PC-3 (cell line): ENCODE measurements around the gene GDPD5. TPM values are rescaled to one million over a fixed set of nuclear protein-coding genes. Genes with fewer than 3 reads are reported as not detected.

Experiments used
- ATAC-seq: fragments of 200-7000 bp; cut with Tn5 transposase; 2 replicates; pipeline ENCODE4 v1.9.1; 2020; ENCODE audit warnings: mild to moderate bottlenecking, moderate library complexity
- BruUV-seq: library from RNA; stranded (reverse); fragments of 400-500 nt; replicated peaks from 2 replicates; lab custom pipeline; 2021; lab: Mats Ljungman, UMichigan
- CTCF ChIA-PET: fragments of 300-600 bp; sonication (Branson Sonifier 250); formaldehyde crosslinking; loops from one replicate; lab custom pipeline; 2022; ENCODE audit warnings: antibody characterized with exemption; lab: Charles Lee
- POLR2A ChIA-PET: fragments of 300-600 bp; sonication (Branson Sonifier 250); formaldehyde crosslinking; loops from one replicate; lab custom pipeline; 2022; ENCODE audit warnings: antibody characterized with exemption; ENCODE audit not compliant: unreplicated experiment; lab: Charles Lee
- DNase-seq: peaks from one replicate; pipeline ENCODE4 v3.0.0-alpha.2; 2015
- H2AFZ ChIP-seq: fragments of 300-600 bp; sonication (generic); 2 replicates; pipeline ENCODE4 v1.6.0; 2016; ENCODE audit warnings: antibody characterized with exemption, low read length
- H3F3A ChIP-seq: fragments of 300-600 bp; sonication (generic); one replicate; pipeline ENCODE4 v1.6.0; 2017; ENCODE audit warnings: antibody characterized with exemption, low read length, control low read depth, mild to moderate bottlenecking; ENCODE audit not compliant: unreplicated experiment
- H3K27ac ChIP-seq: fragments of 300-600 bp; sonication (generic); 2 replicates; pipeline ENCODE4 v1.5.1; 2016; ENCODE audit warnings: mild to moderate bottlenecking, low read length
- H3K27me3 ChIP-seq: fragments of 300-600 bp; sonication (generic); 2 replicates; pipeline ENCODE4 v1.6.1; 2016; ENCODE audit warnings: low read length, mixed read lengths
- H3K36me3 ChIP-seq: fragments of 300-600 bp; sonication (generic); 2 replicates; pipeline ENCODE4 v1.6.1; 2016; ENCODE audit warnings: low read depth, mixed run types, low read length, mixed read lengths
- H3K4me1 ChIP-seq: fragments of 300-600 bp; sonication (generic); 2 replicates; pipeline ENCODE4 v1.5.1; 2016; ENCODE audit warnings: low read length; ENCODE audit not compliant: insufficient read depth
- H3K4me2 ChIP-seq: fragments of 300-600 bp; sonication (generic); 2 replicates; pipeline ENCODE4 v1.6.0; 2016; ENCODE audit warnings: low read length
- H3K4me3 ChIP-seq: fragments of 300-600 bp; sonication (generic); 2 replicates; pipeline ENCODE4 v1.5.1; 2016; ENCODE audit warnings: mild to moderate bottlenecking, low read length, mixed read lengths
- H3K79me2 ChIP-seq: fragments of 300-600 bp; sonication (generic); 2 replicates; pipeline ENCODE4 v1.6.1; 2017; ENCODE audit warnings: low read length, mixed read lengths
- H3K9ac ChIP-seq: fragments of 300-600 bp; sonication (generic); 2 replicates; pipeline ENCODE4 v1.6.0; 2016; ENCODE audit warnings: mild to moderate bottlenecking, low read length
- H3K9me2 ChIP-seq: fragments of 300-600 bp; sonication (generic); replicated peaks from 2 replicates; pipeline ENCODE4 v1.6.1; 2016; ENCODE audit warnings: mixed run types, low read length, mixed read lengths
- H3K9me3 ChIP-seq: fragments of 300-600 bp; sonication (generic); 2 replicates; pipeline ENCODE4 v1.6.1; 2016; ENCODE audit warnings: low read length, mixed read lengths
- H4K20me1 ChIP-seq: fragments of 300-600 bp; sonication (generic); 2 replicates; pipeline ENCODE4 v1.6.1; 2016; ENCODE audit warnings: low read length, mixed read lengths
- EZH2 ChIP-seq: fragments of 300-600 bp; sonication (generic); IDR thresholded peaks from one replicate; pipeline ENCODE4 v1.6.1; 2017; ENCODE audit warnings: antibody characterized with exemption, mild to moderate bottlenecking, low read length; ENCODE audit not compliant: unreplicated experiment
- EZH2phosphoT487 ChIP-seq: fragments of 300-600 bp; sonication (generic); IDR thresholded peaks from 2 replicates; pipeline ENCODE4 v1.6.1; 2018; ENCODE audit warnings: mild to moderate bottlenecking, antibody characterized with exemption, low read length, borderline replicate concordance
- intact Hi-C: fragments of 100-400 bp; cut with micrococcal nuclease; formaldehyde crosslinking; loops from 2 replicates; pipeline ENCODE4 v1.9.0; 2023
- total RNA-seq: library from RNA; depleted of rRNA; stranded (reverse); fragments of >200 nt; gene quantifications from 2 replicates; pipeline ENCODE4 v1.2.3, GENCODE V29; 2014
- TF ChIP-seq, protein P1 (sequence below): fragments of 300-600 bp; sonication (generic); conservative IDR thresholded peaks from 2 replicates; pipeline ENCODE4 v1.5.1; 2017; ENCODE audit warnings: antibody characterized with exemption, low read depth, mild to moderate bottlenecking, low read length

GDPD5 gene
- total RNA-seq, 1 experiment from 2014 or later: 21.4 TPM

DNA sequence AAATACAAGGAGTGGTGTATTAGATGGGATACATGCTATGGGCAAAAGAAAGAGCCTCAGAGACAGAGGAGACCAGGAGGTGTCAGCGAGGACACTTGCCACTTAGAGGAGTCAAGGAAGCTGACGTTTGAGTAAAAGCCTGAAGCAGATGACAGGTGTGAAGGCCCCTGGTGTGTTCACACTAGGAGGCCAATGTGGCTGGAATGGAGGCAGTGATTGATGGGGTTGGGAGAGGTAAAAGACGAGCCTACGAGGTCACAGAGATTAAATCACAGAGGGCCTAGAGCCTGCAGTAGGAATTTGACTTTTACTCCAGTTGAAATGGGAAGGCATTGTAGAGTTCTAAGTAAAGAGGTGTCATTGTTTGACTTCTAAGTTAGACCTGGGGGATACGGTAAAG is 12.0 kb upstream of the GDPD5 start:
- intact Hi-C loops: no loop called here
- Histone ChIP-seq H3K27ac (peak overlapping the region; percentile 22), H3K9ac (no peak overlapping the region), H3K4me3 (no peak overlapping the region), H3K4me1 (peaks cover 35% of the 10 kb centered on the region), H3F3A (no peaks in the 10 kb centered on the region), H3K9me3 (no peaks in the 10 kb centered on the region), H2AFZ (no peak overlapping the region), H4K20me1 (no peaks in the 10 kb centered on the region), H3K27me3 (no peaks in the 10 kb centered on the region), H3K9me2 (no peaks in the 10 kb centered on the region), H3K36me3 (no peaks in the 10 kb centered on the region), H3K79me2 (no peaks in the 10 kb centered on the region), H3K4me2 (peak overlapping the region; percentile 37; the same call in 1 of the 2 replicates)
- no TSS peak for BruUV-seq
- ATAC-seq (no peak), DNase-seq (no peak)
- ChIA-PET CTCF (interaction anchor here (0.8 kb wide), 1 partner anchor 37 kb away, joined by 3 read pairs; no protein-coding TSS in a partner anchor), POLR2A (interaction anchor here (0.6 kb wide), 1 partner anchor 23 kb away, joined by 3 read pairs; no protein-coding TSS in a partner anchor)
- TF ChIP-seq EZH2phosphoT487 (no peak), EZH2 (no peak)
- TF ChIP-seq, protein P1, sequence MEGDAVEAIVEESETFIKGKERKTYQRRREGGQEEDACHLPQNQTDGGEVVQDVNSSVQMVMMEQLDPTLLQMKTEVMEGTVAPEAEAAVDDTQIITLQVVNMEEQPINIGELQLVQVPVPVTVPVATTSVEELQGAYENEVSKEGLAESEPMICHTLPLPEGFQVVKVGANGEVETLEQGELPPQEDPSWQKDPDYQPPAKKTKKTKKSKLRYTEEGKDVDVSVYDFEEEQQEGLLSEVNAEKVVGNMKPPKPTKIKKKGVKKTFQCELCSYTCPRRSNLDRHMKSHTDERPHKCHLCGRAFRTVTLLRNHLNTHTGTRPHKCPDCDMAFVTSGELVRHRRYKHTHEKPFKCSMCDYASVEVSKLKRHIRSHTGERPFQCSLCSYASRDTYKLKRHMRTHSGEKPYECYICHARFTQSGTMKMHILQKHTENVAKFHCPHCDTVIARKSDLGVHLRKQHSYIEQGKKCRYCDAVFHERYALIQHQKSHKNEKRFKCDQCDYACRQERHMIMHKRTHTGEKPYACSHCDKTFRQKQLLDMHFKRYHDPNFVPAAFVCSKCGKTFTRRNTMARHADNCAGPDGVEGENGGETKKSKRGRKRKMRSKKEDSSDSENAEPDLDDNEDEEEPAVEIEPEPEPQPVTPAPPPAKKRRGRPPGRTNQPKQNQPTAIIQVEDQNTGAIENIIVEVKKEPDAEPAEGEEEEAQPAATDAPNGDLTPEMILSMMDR: no peak

DNA sequence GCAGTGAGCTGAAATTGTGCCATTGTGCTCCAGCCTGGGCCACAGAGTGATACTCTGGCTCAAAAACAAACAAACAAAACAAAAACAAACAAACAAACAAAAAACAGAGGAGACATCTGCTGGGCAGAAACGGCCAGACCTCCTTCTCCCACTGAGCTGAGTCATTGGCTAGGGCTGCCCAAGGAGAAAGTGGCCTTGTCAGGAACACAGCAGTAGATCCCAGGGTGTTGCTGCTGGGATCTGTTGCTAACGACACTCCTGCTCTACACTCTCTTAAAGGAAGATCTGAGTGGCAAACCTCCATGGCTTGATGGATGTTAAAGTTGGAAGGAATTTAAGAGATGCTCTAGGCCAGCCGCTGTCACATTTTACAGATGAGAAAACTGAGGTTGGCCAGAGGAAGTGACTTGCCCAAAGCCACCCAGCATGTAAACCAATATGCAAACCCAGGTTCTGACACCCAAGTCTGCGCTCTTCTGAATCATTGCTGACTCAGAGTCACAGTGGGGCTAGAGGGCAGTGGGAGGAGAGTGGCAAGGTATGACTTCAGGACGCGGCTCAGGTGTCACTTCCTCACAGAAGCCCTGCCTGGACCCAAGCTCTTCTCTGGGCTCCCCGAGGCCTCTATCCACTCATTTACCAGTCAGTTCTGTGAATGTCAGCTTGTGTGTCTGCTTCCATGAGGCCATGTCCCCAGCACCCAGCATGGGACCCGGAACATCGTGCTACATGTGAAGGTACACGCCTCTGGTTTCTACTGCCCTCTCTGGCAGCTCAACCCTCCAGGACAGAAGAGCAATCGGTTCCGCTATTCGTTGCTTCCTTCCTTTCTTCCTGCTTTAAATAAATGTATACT is 11.3 kb upstream of the GDPD5 start:
- POLR2A ChIA-PET: interaction anchor here (0.6 kb wide), 1 partner anchor 23 kb away, joined by 3 read pairs; no protein-coding TSS in a partner anchor
- Histone ChIP-seq H3K9me2 (no peaks in the 10 kb centered on the region), H3K4me3 (no peak overlapping the region), H3K27me3 (no peaks in the 10 kb centered on the region), H4K20me1 (no peaks in the 10 kb centered on the region), H3K4me2 (peak overlapping the region; percentile 37), H3K36me3 (no peaks in the 10 kb centered on the region), H2AFZ (0 out of 2 replicates have a peak overlapping the region, but pooled peaks have one; percentile 21), H3K27ac (peak overlapping the region; percentile 22), H3K4me1 (peaks cover 38% of the 10 kb centered on the region), H3K79me2 (no peaks in the 10 kb centered on the region), H3F3A (no peaks in the 10 kb centered on the region), H3K9ac (no peak overlapping the region), H3K9me3 (no peaks in the 10 kb centered on the region)
- BruUV-seq: no TSS peak
- peak; percentile 98 for DNase-seq
- ATAC-seq: peak; percentile 89
- CTCF ChIA-PET: interaction anchor here (0.8 kb wide), 1 partner anchor 38 kb away, joined by 3 read pairs; no protein-coding TSS in a partner anchor
- intact Hi-C loops: no loop called here
- TF ChIP-seq, protein P1: peak; percentile 39; the same call in 1 of the 2 replicates
- TF ChIP-seq EZH2phosphoT487: no peak

DNA sequence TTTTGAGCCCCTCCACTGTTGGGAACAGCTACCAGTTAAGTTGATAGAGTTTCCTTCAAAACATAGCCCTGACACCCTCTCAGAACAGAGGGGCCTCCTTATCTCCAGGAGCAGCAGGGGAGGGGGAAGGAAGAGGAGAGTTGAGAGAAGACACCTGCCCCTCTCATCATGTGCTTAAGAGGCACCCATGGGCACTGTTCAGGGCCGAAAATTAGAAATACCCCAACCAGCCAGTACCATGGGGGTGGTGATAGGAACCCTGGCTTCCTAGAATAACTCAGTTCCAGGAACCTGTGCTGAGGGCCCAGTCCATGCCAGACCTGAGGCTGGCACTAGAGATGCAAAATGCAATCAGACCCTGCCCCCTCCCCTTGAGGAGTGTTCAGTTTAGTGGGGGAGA is 9.3 kb upstream of the GDPD5 start:
- Histone ChIP-seq H3K79me2 (no peaks in the 10 kb centered on the region), H4K20me1 (no peaks in the 10 kb centered on the region), H3K9me3 (no peaks in the 10 kb centered on the region), H3K4me2 (no peak overlapping the region), H3K27ac (no peak overlapping the region), H2AFZ (no peak overlapping the region), H3K9ac (no peak overlapping the region), H3F3A (no peaks in the 10 kb centered on the region), H3K4me3 (no peak overlapping the region), H3K4me1 (peaks cover 39% of the 10 kb centered on the region), H3K9me2 (no peaks in the 10 kb centered on the region), H3K27me3 (no peaks in the 10 kb centered on the region), H3K36me3 (no peaks in the 10 kb centered on the region)
- intact Hi-C loops: no loop called here
- POLR2A ChIA-PET: no interaction called here
- DNase-seq (no peak), ATAC-seq (no peak)
- BruUV-seq: no TSS peak
- TF ChIP-seq EZH2 (no peak), EZH2phosphoT487 (no peak)
- TF ChIP-seq, protein P1: no peak
- CTCF ChIA-PET: no interaction called here
